ENCODE data around the gene TSPYL6.

DNA sequence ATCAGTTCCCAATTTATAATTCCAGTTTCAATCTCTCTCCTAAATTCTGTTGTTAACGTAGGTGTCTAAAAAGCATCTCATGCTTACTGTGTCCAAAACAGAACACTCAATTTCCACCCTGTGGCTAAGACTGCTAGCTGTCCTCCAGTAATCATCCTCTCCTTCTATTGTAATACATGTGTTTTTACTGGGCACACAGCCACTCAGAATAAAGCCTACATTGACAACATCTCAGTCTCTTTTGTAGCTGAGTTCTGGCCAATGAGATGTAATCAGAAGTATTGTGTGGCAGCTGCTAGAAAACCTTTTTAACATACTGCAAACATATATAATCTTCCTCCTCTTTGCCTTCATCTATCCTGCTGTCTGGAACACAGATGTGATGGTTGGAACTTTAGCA, 29.4 kb upstream of the TSPYL6 start:
- no peak for TF ChIP-seq EZH2 (IDR thresholded peaks at IDR 0.05; ENCODE audit: low read depth, unreplicated experiment)
- TF ChIP-seq EZH2phosphoT487 (IDR thresholded peaks at IDR 0.05; ENCODE audit: unreplicated experiment), result no peak
- TF ChIP-seq, protein P1, sequence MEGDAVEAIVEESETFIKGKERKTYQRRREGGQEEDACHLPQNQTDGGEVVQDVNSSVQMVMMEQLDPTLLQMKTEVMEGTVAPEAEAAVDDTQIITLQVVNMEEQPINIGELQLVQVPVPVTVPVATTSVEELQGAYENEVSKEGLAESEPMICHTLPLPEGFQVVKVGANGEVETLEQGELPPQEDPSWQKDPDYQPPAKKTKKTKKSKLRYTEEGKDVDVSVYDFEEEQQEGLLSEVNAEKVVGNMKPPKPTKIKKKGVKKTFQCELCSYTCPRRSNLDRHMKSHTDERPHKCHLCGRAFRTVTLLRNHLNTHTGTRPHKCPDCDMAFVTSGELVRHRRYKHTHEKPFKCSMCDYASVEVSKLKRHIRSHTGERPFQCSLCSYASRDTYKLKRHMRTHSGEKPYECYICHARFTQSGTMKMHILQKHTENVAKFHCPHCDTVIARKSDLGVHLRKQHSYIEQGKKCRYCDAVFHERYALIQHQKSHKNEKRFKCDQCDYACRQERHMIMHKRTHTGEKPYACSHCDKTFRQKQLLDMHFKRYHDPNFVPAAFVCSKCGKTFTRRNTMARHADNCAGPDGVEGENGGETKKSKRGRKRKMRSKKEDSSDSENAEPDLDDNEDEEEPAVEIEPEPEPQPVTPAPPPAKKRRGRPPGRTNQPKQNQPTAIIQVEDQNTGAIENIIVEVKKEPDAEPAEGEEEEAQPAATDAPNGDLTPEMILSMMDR (conservative IDR thresholded peaks at IDR 0.05; ENCODE audit: low read depth in 2 of 2), result no peak
- no peak for TF ChIP-seq STAT1 (IDR thresholded peaks at IDR 0.05; ENCODE audit: unreplicated experiment)
- TF ChIP-seq POLR2AphosphoS5 (IDR thresholded peaks at IDR 0.05; ENCODE audit: low read depth), result no peak
- TF ChIP-seq JUNB (IDR thresholded peaks at IDR 0.05; ENCODE audit: unreplicated experiment), result no peak
- TF ChIP-seq, protein P2, sequence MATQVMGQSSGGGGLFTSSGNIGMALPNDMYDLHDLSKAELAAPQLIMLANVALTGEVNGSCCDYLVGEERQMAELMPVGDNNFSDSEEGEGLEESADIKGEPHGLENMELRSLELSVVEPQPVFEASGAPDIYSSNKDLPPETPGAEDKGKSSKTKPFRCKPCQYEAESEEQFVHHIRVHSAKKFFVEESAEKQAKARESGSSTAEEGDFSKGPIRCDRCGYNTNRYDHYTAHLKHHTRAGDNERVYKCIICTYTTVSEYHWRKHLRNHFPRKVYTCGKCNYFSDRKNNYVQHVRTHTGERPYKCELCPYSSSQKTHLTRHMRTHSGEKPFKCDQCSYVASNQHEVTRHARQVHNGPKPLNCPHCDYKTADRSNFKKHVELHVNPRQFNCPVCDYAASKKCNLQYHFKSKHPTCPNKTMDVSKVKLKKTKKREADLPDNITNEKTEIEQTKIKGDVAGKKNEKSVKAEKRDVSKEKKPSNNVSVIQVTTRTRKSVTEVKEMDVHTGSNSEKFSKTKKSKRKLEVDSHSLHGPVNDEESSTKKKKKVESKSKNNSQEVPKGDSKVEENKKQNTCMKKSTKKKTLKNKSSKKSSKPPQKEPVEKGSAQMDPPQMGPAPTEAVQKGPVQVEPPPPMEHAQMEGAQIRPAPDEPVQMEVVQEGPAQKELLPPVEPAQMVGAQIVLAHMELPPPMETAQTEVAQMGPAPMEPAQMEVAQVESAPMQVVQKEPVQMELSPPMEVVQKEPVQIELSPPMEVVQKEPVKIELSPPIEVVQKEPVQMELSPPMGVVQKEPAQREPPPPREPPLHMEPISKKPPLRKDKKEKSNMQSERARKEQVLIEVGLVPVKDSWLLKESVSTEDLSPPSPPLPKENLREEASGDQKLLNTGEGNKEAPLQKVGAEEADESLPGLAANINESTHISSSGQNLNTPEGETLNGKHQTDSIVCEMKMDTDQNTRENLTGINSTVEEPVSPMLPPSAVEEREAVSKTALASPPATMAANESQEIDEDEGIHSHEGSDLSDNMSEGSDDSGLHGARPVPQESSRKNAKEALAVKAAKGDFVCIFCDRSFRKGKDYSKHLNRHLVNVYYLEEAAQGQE (IDR thresholded peaks at IDR 0.05; ENCODE audit: unreplicated experiment), result no peak
- TF ChIP-seq, protein P3, sequence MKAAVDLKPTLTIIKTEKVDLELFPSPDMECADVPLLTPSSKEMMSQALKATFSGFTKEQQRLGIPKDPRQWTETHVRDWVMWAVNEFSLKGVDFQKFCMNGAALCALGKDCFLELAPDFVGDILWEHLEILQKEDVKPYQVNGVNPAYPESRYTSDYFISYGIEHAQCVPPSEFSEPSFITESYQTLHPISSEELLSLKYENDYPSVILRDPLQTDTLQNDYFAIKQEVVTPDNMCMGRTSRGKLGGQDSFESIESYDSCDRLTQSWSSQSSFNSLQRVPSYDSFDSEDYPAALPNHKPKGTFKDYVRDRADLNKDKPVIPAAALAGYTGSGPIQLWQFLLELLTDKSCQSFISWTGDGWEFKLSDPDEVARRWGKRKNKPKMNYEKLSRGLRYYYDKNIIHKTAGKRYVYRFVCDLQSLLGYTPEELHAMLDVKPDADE (IDR thresholded peaks at IDR 0.05), result no peak
- TF ChIP-seq, protein P4, sequence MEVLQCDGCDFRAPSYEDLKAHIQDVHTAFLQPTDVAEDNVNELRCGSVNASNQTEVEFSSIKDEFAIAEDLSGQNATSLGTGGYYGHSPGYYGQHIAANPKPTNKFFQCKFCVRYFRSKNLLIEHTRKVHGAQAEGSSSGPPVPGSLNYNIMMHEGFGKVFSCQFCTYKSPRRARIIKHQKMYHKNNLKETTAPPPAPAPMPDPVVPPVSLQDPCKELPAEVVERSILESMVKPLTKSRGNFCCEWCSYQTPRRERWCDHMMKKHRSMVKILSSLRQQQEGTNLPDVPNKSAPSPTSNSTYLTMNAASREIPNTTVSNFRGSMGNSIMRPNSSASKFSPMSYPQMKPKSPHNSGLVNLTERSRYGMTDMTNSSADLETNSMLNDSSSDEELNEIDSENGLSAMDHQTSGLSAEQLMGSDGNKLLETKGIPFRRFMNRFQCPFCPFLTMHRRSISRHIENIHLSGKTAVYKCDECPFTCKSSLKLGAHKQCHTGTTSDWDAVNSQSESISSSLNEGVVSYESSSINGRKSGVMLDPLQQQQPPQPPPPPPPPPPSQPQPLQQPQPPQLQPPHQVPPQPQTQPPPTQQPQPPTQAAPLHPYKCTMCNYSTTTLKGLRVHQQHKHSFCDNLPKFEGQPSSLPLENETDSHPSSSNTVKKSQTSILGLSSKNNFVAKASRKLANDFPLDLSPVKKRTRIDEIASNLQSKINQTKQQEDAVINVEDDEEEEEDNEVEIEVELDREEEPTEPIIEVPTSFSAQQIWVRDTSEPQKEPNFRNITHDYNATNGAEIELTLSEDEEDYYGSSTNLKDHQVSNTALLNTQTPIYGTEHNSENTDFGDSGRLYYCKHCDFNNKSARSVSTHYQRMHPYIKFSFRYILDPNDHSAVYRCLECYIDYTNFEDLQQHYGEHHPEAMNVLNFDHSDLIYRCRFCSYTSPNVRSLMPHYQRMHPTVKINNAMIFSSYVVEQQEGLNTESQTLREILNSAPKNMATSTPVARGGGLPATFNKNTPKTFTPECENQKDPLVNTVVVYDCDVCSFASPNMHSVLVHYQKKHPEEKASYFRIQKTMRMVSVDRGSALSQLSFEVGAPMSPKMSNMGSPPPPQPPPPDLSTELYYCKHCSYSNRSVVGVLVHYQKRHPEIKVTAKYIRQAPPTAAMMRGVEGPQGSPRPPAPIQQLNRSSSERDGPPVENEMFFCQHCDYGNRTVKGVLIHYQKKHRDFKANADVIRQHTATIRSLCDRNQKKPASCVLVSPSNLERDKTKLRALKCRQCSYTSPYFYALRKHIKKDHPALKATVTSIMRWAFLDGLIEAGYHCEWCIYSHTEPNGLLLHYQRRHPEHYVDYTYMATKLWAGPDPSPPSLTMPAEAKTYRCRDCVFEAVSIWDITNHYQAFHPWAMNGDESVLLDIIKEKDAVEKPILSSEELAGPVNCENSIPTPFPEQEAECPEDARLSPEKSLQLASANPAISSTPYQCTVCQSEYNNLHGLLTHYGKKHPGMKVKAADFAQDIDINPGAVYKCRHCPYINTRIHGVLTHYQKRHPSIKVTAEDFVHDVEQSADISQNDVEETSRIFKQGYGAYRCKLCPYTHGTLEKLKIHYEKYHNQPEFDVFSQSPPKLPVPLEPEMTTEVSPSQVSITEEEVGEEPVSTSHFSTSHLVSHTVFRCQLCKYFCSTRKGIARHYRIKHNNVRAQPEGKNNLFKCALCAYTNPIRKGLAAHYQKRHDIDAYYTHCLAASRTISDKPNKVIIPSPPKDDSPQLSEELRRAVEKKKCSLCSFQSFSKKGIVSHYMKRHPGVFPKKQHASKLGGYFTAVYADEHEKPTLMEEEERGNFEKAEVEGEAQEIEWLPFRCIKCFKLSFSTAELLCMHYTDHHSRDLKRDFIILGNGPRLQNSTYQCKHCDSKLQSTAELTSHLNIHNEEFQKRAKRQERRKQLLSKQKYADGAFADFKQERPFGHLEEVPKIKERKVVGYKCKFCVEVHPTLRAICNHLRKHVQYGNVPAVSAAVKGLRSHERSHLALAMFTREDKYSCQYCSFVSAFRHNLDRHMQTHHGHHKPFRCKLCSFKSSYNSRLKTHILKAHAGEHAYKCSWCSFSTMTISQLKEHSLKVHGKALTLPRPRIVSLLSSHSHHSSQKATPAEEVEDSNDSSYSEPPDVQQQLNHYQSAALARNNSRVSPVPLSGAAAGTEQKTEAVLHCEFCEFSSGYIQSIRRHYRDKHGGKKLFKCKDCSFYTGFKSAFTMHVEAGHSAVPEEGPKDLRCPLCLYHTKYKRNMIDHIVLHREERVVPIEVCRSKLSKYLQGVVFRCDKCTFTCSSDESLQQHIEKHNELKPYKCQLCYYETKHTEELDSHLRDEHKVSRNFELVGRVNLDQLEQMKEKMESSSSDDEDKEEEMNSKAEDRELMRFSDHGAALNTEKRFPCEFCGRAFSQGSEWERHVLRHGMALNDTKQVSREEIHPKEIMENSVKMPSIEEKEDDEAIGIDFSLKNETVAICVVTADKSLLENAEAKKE (CRISPR knock-in tag; IDR thresholded peaks at IDR 0.05), result no peak
- TF ChIP-seq ZNF331 (CRISPR knock-in tag; IDR thresholded peaks at IDR 0.05; ENCODE audit: low read depth), result no peak
- TF ChIP-seq CREB1 (CRISPR knock-in tag; IDR thresholded peaks at IDR 0.05; ENCODE audit: low read depth), result no peak
- no peak for TF ChIP-seq NANOG (IDR thresholded peaks at IDR 0.05; ENCODE audit: borderline replicate concordance)
- no peak for TF ChIP-seq ZNF114 (CRISPR knock-in tag; IDR thresholded peaks at IDR 0.05)
